RWPE2 (cell line): ENCODE measurements around the gene HDGFL2.

Experiments used
- ATAC-seq: fragments of 200-7000 bp; cut with Tn5 transposase; 3 replicates; pipeline ENCODE4 v1.9.1; 2021; ENCODE audit warnings: low read depth
- DNase-seq: peaks from one replicate; pipeline ENCODE4 v3.0.0-alpha.2; 2020; ENCODE audit warnings: low spot score
- H3K27ac ChIP-seq: fragments of 450-650 bp; 2 replicates; pipeline ENCODE4 v1.5.1; 2017; ENCODE audit warnings: mild to moderate bottlenecking; ENCODE audit not compliant: poor library complexity, severe bottlenecking
- H3K27me3 ChIP-seq: fragments of 250-450 bp; sonication (Bioruptor Pico); 2 replicates; pipeline ENCODE4 v1.5.1; 2021; ENCODE audit warnings: mild to moderate bottlenecking, moderate library complexity; ENCODE audit not compliant: insufficient read depth, poor library complexity, severe bottlenecking
- H3K36me3 ChIP-seq: fragments of 250-450 bp; sonication (Bioruptor Pico); 2 replicates; pipeline ENCODE4 v1.5.1; 2020; ENCODE audit warnings: low read depth, mild to moderate bottlenecking, moderate library complexity
- H3K4me1 ChIP-seq: fragments of 250-450 bp; sonication (Bioruptor Pico); 2 replicates; pipeline ENCODE4 v1.5.1; 2021; ENCODE audit warnings: mild to moderate bottlenecking, moderate library complexity; ENCODE audit not compliant: insufficient read depth, poor library complexity, severe bottlenecking
- H3K4me3 ChIP-seq: fragments of 250-450 bp; sonication (Bioruptor Pico); 2 replicates; pipeline ENCODE4 v1.5.1; 2021; ENCODE audit warnings: mild to moderate bottlenecking, moderate library complexity; ENCODE audit not compliant: severe bottlenecking
- H3K9me3 ChIP-seq: fragments of 250-450 bp; sonication (Bioruptor Pico); 2 replicates; pipeline ENCODE4 v1.5.1; 2021; ENCODE audit warnings: mild to moderate bottlenecking, moderate library complexity; ENCODE audit not compliant: severe bottlenecking
- CTCF ChIP-seq: fragments of 450-650 bp; IDR thresholded peaks from one replicate; pipeline ENCODE4 v1.5.1; 2017; ENCODE audit warnings: mild to moderate bottlenecking, moderate library complexity; ENCODE audit not compliant: poor library complexity, severe bottlenecking

The HDGFL2 gene

GRCh38 chr19:4429256-4429655 lies 42.8 kb upstream of the HDGFL2 start:
- no peaks in the 10 kb centered on the region for H3K27me3 ChIP-seq
- TF ChIP-seq CTCF = no peak
- peaks cover 80% of the 10 kb centered on the region for H3K36me3 ChIP-seq
- H3K27ac ChIP-seq = no peak overlapping the region
- ATAC-seq = no peak
- DNase-seq = no peak
- H3K4me3 ChIP-seq = no peak overlapping the region
- H3K4me1 ChIP-seq = no peaks in the 10 kb centered on the region
- H3K9me3 ChIP-seq = no peaks in the 10 kb centered on the region

- Histone ChIP-seq H3K4me1 (no peaks in the 10 kb centered on the region), H3K36me3 (peaks cover 75% of the 10 kb centered on the region), H3K27ac (no peak overlapping the region), H3K27me3 (no peaks in the 10 kb centered on the region), H3K4me3 (no peak overlapping the region), H3K9me3 (no peaks in the 10 kb centered on the region)
- no peak for ATAC-seq
- TF ChIP-seq CTCF = no peak
- no peak for DNase-seq
These were observed 42.3 kb upstream of the HDGFL2 start for GRCh38 chr19:4429771-4430171.

- Histone ChIP-seq H3K9me3 (no peaks in the 10 kb centered on the region), H3K27ac (no peak overlapping the region), H3K4me3 (no peak overlapping the region), H3K36me3 (peaks cover 65% of the 10 kb centered on the region), H3K27me3 (no peaks in the 10 kb centered on the region), H3K4me1 (no peaks in the 10 kb centered on the region)
- ATAC-seq (no peak), DNase-seq (no peak)
- TF ChIP-seq CTCF = no peak
These were observed 41.3 kb upstream of the HDGFL2 start for GRCh38 chr19:4430760-4431159.

- Histone ChIP-seq H3K4me3 (no peak overlapping the region), H3K27me3 (no peaks in the 10 kb centered on the region), H3K27ac (no peak overlapping the region), H3K4me1 (no peaks in the 10 kb centered on the region), H3K36me3 (peaks cover 60% of the 10 kb centered on the region), H3K9me3 (no peaks in the 10 kb centered on the region)
- no peak for ATAC-seq
- no peak for DNase-seq
- TF ChIP-seq CTCF = no peak
These were observed 40.8 kb upstream of the HDGFL2 start for GRCh38 chr19:4431296-4431695.

GRCh38 chr19:4431808-4432674 lies 40.1 kb upstream of the HDGFL2 start:
- Histone ChIP-seq H3K27ac (no peak overlapping the region), H3K9me3 (no peaks in the 10 kb centered on the region), H3K27me3 (no peaks in the 10 kb centered on the region), H3K4me3 (no peak overlapping the region), H3K4me1 (no peaks in the 10 kb centered on the region), H3K36me3 (peaks cover 55% of the 10 kb centered on the region)
- TF ChIP-seq CTCF = no peak
- ATAC-seq = no peak
- no peak for DNase-seq
